Measurements from ENCODE around the gene RDH12.

- TF ChIP-seq POLR2AphosphoS5 (IDR thresholded peaks at IDR 0.05) = no peak
- TF ChIP-seq CTCF (IDR thresholded peaks at IDR 0.05) = no peak
These were observed 75.1 kb downstream of the RDH12 start for GRCh38 chr14:67776653-67777322.

Measured in breast epithelium (tissue), 3 donors.